Skeletal muscle satellite cell (primary cell): Measurements from ENCODE around the gene DDX27.

Source experiments
- H3K27me3 ChIP-seq: 2 replicates; pipeline ENCODE4 v1.7.0; 2013; ENCODE audit warnings: low read length; ENCODE audit not compliant: control insufficient read depth, insufficient read depth
- H3K36me3 ChIP-seq: 2 replicates; pipeline ENCODE4 v1.7.0; 2013; ENCODE audit warnings: mild to moderate bottlenecking, control low read depth, low read length; ENCODE audit not compliant: insufficient read depth
- H3K4me1 ChIP-seq: 2 replicates; pipeline ENCODE4 v1.7.0; 2013; ENCODE audit warnings: low read length; ENCODE audit not compliant: control insufficient read depth, insufficient read depth
- H3K4me2 ChIP-seq: 2 replicates; pipeline ENCODE4 v1.7.0; 2013; ENCODE audit warnings: mild to moderate bottlenecking, low read length
- H3K4me3 ChIP-seq: 2 replicates; pipeline ENCODE4 v1.7.0; 2013; ENCODE audit warnings: low read length
- H3K9ac ChIP-seq: 2 replicates; pipeline ENCODE4 v1.7.0; 2013; ENCODE audit warnings: mild to moderate bottlenecking, low read depth, low read length, moderate library complexity
- H3K9me3 ChIP-seq: replicated peaks from 2 replicates; pipeline ENCODE4 v1.7.0; 2013; ENCODE audit warnings: mild to moderate bottlenecking, control low read depth, low read length

Gene DDX27

DNA sequence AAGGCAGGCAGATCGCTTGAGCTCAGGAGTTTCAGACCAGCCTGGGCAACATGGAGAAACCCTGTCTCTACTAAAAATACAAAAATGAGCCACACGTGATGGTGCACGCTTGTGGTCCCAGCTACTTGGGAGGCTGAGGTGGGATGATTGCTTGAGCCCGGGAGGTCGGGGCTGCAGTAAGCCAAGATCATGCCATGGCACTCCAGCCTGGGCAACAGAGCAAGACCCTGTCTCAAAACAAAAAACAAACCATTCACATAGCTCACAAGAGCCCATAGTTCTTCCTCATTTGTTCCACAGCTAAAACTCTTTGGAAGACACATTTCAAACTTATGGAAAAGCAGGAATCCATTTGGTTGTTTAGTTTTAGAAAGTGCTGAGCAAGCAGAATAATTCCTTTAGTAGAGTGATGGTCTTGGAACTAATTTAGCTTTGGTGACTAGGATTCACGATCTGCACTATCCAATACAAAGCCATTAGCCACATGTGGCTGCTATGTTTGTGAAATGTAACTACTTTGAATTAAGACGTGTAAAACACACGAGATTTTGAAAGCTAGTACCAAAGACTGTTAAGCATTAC lies 54.6 kb downstream of the DDX27 start:
- H3K4me2 ChIP-seq: no peak overlapping the region
- H3K9ac ChIP-seq: no peak overlapping the region
- peaks cover 32% of the 10 kb centered on the region for H3K4me1 ChIP-seq
- no peak overlapping the region for H3K4me3 ChIP-seq
- H3K9me3 ChIP-seq: no peaks in the 10 kb centered on the region
- no peaks in the 10 kb centered on the region for H3K27me3 ChIP-seq
- peaks cover 58% of the 10 kb centered on the region for H3K36me3 ChIP-seq

DNA sequence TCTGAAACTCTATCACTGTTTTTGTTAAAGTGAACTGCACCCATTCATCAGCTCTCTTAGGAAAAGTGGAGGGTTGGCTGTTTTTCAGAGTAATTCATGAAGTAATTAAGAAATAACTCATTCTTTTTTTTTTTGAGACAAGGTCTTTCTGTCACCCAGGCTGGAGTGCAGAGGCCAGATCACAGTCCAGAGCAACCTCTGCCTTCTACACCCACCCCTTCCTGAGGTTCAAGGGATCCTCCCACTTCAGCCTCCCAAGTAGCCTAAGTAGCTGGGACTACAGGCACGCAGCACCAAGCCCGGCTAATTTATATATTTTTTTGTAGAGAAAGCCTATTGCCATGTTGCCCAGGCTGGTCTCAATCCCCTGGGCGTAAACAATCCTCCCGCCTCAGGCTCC lies 56.0 kb downstream of the DDX27 start:
- Histone ChIP-seq H3K4me1 (peaks cover 23% of the 10 kb centered on the region), H3K4me3 (no peak overlapping the region), H3K9me3 (no peaks in the 10 kb centered on the region), H3K9ac (no peak overlapping the region), H3K27me3 (no peaks in the 10 kb centered on the region), H3K36me3 (peaks cover 58% of the 10 kb centered on the region), H3K4me2 (peak overlapping the region; percentile 74)

DNA sequence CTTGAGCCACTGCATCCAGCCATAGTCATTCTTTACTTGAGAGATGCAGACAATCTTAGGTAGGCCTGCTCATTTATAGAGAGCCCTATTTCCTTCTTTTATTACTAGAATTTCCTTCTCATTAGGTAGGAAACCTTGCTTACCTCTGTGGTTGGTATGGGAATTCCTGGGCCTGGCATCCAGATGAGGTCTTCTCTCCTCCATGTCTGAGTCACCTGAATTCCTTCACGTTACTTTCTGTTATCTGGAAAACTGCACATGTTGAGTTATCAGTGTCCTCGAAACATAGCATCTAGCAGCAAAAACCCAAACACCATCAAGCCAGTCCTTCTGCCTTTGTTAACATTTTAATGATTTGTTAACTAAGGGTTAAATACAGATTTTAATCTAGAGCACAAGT lies 56.4 kb downstream of the DDX27 start:
- H3K9ac ChIP-seq: no peak overlapping the region
- H3K4me3 ChIP-seq: no peak overlapping the region
- no peaks in the 10 kb centered on the region for H3K27me3 ChIP-seq
- H3K4me2 ChIP-seq: peak overlapping the region; percentile 74
- peaks cover 58% of the 10 kb centered on the region for H3K36me3 ChIP-seq
- peaks cover 20% of the 10 kb centered on the region for H3K4me1 ChIP-seq
- H3K9me3 ChIP-seq: peaks cover 3% of the 10 kb centered on the region

DNA sequence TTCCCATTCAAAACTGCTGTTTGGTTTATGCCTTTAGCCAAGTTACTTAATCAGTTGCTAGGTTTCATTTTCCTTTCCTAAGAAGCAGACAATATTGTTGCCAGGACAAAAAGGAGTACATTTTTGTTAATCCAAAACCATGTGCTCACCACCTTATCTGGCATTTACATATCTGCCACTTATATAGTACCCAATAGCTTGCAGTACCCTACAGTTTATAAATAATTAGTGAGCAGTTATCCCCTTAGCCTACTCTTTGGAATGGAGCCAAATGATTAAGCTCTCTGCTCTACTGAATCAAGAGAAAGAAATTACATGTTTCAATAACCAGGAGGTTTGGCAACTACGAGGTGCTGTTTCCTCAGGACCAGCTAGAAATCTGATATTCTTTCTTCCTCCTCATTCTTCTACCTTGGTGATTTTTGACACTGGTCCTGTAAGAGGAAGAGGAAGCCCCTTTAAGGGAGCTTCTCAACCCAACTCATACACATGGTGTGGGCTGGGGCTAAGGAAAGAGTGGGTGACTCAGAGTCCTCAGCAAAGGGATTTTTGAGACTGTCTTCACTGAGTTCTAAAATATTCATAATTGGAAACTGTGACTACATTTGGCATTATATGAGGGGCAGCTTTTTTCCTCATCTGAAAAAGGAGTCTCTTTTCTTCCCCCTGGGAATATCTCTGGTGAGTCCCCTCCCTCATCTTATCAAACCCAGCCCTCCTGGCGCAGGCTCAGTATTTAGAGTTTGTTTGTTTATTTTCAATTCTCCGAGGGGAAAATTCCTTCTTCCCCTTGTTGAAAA lies 57.1 kb downstream of the DDX27 start:
- peaks cover 58% of the 10 kb centered on the region for H3K36me3 ChIP-seq
- peaks cover 19% of the 10 kb centered on the region for H3K4me1 ChIP-seq
- H3K9ac ChIP-seq: peak overlapping the region; percentile 91
- H3K9me3 ChIP-seq: peaks cover 10% of the 10 kb centered on the region
- H3K4me2 ChIP-seq: peak overlapping the region; percentile 74
- peak overlapping the region; percentile 81 for H3K4me3 ChIP-seq
- no peaks in the 10 kb centered on the region for H3K27me3 ChIP-seq

DNA sequence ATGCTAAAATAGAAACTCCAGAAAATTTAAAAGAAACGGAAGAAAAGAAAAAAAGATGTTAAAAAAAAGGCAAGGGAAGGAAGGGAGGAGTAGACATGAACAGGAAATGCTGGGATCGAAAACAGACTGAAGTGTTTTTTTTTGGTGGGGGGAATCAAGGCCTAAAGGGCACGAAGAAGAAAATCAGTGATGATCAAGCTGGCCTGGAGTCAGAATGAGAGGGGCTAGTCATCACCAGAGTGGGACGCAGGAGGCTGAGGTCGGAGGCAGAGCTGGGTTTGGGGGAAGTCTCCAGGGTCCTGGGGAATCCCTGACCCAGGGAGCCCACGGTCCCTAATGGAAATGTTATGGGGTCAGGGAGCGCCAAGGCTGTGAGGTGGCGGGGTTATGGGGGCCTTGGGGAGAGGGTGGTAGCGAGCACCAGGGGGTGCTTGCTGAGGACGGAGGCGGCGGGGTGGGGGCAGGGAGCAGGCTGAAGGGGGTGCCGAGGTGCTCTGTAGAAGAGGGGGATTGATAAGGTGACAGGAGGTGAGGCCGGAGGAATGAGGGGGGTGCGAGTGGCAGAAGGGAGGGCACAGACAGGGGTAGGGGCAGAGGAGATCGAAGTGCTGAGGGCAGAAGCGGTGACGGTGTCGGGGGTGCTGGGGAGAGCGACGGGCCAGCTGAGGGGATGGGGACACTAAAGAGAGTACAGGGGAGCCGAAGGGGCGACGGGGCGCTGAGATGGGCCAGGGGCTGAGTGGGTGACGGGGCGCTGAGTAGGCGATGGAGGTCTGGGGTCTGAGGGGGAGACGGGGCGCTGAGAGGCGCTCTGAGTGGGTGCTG lies 58.0 kb downstream of the DDX27 start:
- H3K4me3 ChIP-seq: peak overlapping the region; percentile 81
- peak overlapping the region; percentile 74 for H3K4me2 ChIP-seq
- H3K36me3 ChIP-seq: peaks cover 59% of the 10 kb centered on the region
- no peaks in the 10 kb centered on the region for H3K27me3 ChIP-seq
- peak overlapping the region; percentile 91 for H3K9ac ChIP-seq
- H3K9me3 ChIP-seq: peaks cover 10% of the 10 kb centered on the region
- peaks cover 27% of the 10 kb centered on the region for H3K4me1 ChIP-seq

DNA sequence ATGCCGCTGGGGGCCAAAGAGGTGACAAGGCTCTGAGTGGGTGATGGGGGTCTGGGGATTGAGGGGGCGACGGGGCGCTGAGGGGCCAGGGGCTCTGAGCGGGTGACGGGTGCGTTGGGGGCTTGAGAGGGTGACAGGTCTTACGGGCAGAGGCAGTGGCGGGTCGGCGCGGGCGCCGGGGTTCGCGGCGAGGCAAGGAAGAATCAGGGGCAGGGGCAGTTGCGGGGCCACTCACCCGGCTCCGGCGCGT lies 58.5 kb downstream of the DDX27 start:
- H3K9me3 ChIP-seq: peaks cover 10% of the 10 kb centered on the region
- peak overlapping the region; percentile 91 for H3K9ac ChIP-seq
- H3K27me3 ChIP-seq: no peaks in the 10 kb centered on the region
- H3K4me1 ChIP-seq: peaks cover 32% of the 10 kb centered on the region
- peak overlapping the region; percentile 74 for H3K4me2 ChIP-seq
- H3K36me3 ChIP-seq: peaks cover 59% of the 10 kb centered on the region
- H3K4me3 ChIP-seq: peak overlapping the region; percentile 81

DNA sequence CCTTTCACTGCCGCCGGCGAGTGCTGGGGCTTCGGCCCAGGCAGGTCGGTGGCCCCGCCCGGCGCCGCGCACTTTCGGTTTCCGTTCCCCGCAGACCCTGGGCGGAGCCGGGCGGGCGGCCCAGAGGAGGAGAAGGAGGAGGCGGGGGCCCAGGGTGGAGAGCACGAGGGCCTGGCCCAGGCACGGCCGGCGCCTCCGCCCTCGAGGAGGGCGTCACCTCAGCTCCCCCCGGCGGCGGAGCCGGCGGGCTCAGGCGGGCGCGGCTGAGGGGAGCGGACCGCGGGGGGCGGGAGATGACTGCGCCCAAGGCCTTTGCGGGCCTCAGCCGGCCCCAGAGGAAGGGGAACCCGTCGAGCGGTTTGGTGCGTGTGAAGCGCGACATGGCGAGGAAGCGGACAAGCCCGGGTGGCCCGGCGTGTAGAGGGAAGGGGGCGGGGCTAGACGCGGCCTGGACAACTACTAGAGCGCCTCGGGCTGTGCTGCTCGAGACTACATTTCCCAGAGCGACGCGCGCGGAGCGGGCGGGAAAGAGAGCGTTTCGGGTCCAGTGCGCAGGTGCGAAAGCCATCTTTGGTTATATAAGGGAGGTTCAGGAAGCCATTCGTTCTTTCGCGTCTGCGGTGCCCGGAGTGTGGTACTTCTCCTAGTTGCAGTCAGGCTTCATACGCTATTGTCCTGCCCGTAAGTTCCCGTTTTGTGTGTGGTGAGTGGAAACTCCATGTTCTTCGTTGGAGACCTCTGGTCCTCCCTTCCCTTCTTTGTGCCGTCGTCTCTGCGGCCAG lies 59.0 kb downstream of the DDX27 start, which contains the start of gene ZNFX1:
Gene ZNFX1, minus strand, starts transcription at position 22 of the 782 bp plus-strand sequence. CDS start 2,218 bp downstream, outside the sequence.
- Histone ChIP-seq H3K4me3 (peak within 1 kb of the TSS; percentile 81), H3K4me2 (peak within 1 kb of the TSS; percentile 74), H3K9me3 (peaks cover 10% of the 10 kb centered on the region), H3K9ac (peak within 1 kb of the TSS; percentile 91), H3K36me3 (peaks cover 59% of the 10 kb centered on the region), H3K4me1 (peaks cover 37% of the 10 kb centered on the region), H3K27me3 (no peaks in the 10 kb centered on the region)

DNA sequence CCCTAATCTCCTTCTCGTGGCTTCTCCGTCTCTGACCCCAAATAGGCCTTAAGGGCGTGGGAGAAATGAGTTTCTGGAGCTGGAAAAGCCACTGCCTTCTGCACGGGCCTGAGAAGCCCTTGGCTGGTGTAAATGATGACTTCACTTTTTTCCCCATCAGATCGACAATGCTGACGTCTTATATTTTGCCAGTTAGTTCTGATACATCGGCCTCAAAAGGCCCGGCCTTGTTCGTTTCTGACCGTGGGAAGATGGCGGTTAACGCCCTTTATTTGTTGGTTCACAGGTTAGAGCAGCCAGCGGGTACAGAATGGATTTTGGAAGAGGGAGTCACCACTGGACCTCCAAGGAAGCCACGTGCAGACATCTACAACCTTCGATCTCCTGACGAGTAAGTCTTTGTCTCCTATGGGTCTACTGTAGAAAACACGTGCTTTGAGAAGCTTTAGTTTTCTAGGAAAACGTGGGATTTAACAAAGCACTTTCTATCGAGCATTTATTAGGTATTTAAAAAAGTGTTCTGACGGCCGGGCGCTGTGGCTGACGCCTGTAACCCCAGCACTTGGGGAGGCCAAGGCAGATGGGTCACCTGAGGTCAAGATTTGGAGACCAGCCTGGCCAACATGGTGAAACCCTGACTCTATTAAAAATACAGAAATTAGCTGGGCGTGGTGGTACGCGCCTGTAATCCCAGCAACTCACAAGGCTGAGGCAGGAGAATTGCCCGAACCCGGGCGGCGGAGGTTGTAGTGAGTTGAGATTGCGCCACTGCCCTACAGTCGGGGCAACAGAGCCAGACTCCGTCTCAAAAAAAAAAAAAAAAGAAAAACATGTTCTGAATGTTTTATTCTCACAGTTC lies 59.8 kb downstream of the DDX27 start:
- H3K9ac ChIP-seq: peak overlapping the region; percentile 91
- H3K4me2 ChIP-seq: peak overlapping the region; percentile 74
- H3K27me3 ChIP-seq: no peaks in the 10 kb centered on the region
- H3K36me3 ChIP-seq: peaks cover 61% of the 10 kb centered on the region
- peak overlapping the region; percentile 81 for H3K4me3 ChIP-seq
- H3K9me3 ChIP-seq: peaks cover 10% of the 10 kb centered on the region
- H3K4me1 ChIP-seq: peaks cover 42% of the 10 kb centered on the region

DNA sequence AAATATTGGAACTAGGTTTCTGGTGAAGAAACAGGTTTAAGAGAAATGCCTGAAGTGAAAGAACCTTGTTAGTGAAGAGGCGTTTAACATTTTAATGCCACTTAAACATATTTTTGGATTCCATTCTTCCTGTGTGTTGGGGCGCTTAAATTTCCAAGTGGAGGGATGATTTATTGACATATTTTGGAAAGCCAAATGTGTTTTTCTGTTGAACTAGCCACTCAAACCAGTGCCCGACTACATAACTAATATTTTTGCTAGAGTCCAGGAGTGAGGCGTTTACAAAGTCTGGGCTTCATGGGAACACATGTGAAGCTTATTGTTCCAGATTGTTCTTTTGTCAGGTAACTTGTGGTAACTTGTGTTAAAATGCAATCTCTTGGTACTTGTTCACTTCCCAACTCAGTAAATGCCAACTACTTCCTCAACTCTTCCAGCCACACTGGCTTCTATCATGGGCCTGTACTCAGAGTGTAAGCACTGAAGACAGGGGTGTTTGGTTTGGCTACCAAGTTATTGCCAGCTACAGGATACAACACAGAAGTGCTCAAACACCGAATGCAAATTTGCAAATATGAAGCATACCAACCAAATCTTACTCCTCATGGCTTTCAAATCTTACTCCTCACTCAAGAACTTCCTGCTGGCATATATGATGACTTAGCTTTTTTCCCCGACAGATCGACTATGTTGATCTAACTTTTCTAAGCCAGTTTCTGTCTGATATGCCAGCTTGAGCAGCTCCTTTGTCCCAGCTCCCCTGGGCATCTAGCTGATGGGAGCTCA lies 60.7 kb downstream of the DDX27 start:
- Histone ChIP-seq H3K9ac (peak overlapping the region; percentile 91), H3K4me1 (peaks cover 42% of the 10 kb centered on the region), H3K4me2 (peak overlapping the region; percentile 74), H3K36me3 (peaks cover 66% of the 10 kb centered on the region), H3K9me3 (peaks cover 10% of the 10 kb centered on the region), H3K4me3 (peak overlapping the region; percentile 81), H3K27me3 (no peaks in the 10 kb centered on the region)
